Sigmoid colon (tissue), 7 donors: Measurements from ENCODE around the gene MITF. TPM values are rescaled to one million over a fixed set of nuclear protein-coding genes. Genes with fewer than 3 reads are reported as not detected.
A peak's percentile ranks its signal among the peaks of the same experiment; 100 is the strongest.

Experiments used
- DNase-seq: peaks from one replicate; pipeline ENCODE4 v3.0.0-alpha.2; 2019
- H3K27ac ChIP-seq, 4 donors: fragments of 200-600 bp; sonication (generic); one replicate each; pipeline ENCODE4 v1.5.1; 2016 to 2019; ENCODE audit warnings: mild to moderate bottlenecking in 1 of 4
- H3K27me3 ChIP-seq, 3 donors: fragments of 200-600 bp; sonication (generic); one replicate each; pipeline ENCODE4 v1.5.1; 2019; ENCODE audit warnings: mild to moderate bottlenecking in 1 of 3
- H3K36me3 ChIP-seq, 4 donors: fragments of 200-600 bp; sonication (generic); one replicate each; pipeline ENCODE4 v1.5.1; 2016 to 2019
- H3K4me1 ChIP-seq, 4 donors: fragments of 200-600 bp; sonication (generic); one replicate each; pipeline ENCODE4 v1.5.1; 2017 to 2019
- H3K4me3 ChIP-seq, 4 donors: fragments of 200-600 bp; sonication (generic); one replicate each; pipeline ENCODE4 v1.5.1; 2017 to 2019; ENCODE audit warnings: mild to moderate bottlenecking in 2 of 4, moderate library complexity in 1 of 4
- H3K9me3 ChIP-seq, 4 donors: fragments of 200-600 bp in 3 of 4; sonication (generic) in 3 of 4; one replicate each; pipeline versions ENCODE4 v1.5.1 to v1.6.1; 2013 to 2019
- CTCF ChIP-seq, 4 experiments: fragments of 450-650 bp in 3 of 4; fragments of 200-600 bp in 1 of 4; IDR thresholded peaks; one replicate each; pipeline ENCODE4 v1.5.1; 2016 to 2019; ENCODE audit warnings: antibody characterized with exemption in 4 of 4, mild to moderate bottlenecking in 3 of 4, moderate library complexity in 2 of 4
- EP300 ChIP-seq, 4 donors: sonication (generic); formaldehyde crosslinking; IDR thresholded peaks; one replicate each; pipeline ENCODE4 v1.6.1; 2017; ENCODE audit warnings: antibody characterized with exemption in 4 of 4
- POLR2A ChIP-seq, 2 donors: fragments of 450-650 bp; IDR thresholded peaks; one replicate each; pipeline ENCODE4 v1.6.1; 2016; ENCODE audit warnings: antibody characterized with exemption in 2 of 2, mild to moderate bottlenecking in 2 of 2, moderate library complexity in 2 of 2
- POLR2AphosphoS5 ChIP-seq, 4 donors: sonication (generic); formaldehyde crosslinking; IDR thresholded peaks; one replicate each; pipeline ENCODE4 v1.6.1; 2017; ENCODE audit warnings: antibody characterized with exemption in 4 of 4
- WGBS, 2 donors: extraction: QIAGEN DNeasy Blood & Tissue Kit; methylation state at CpG; one replicate each; pipeline ENCODE4 v1.1.7; 2013; 5-methylcytosine and 5-hydroxymethylcytosine counted together
- intact Hi-C: fragments of 100-400 bp; cut with DNase I; formaldehyde crosslinking; loops from one replicate; pipeline ENCODE4 v1.15.1; 2023
- polyA plus RNA-seq, 3 donors: library from polyadenylated mRNA; stranded (reverse); fragments of 200-250 nt; gene quantifications; one replicate each; pipeline ENCODE4 v1.2.3, GENCODE V29; 2013
- total RNA-seq, 4 donors: library from RNA; depleted of rRNA; stranded (reverse); fragments of >200 nt; gene quantifications; one replicate each; pipeline ENCODE4 v1.1.0, GENCODE V29; 2016
- donor health status: healthy with polysubstance abuse.
- donor health status: Bipolar disorder and iron deficiency.
- donor health status: healthy.

Gene MITF
- total and polyA plus RNA-seq, 7 donors, result 2.1 to 73.2 (median 65.4) TPM

GRCh38 chr3:69750549-69750948, 11.3 kb downstream of the MITF start:
- no peaks in the 10 kb centered on the region for H3K27me3 ChIP-seq
- no peaks in the 10 kb centered on the region for H3K36me3 ChIP-seq
- WGBS, 2 donors, result 87 to 89% methylated on average over 2 of the region's 2 CpGs
- DNase-seq, result no peak
- no peak for TF ChIP-seq POLR2AphosphoS5 (IDR thresholded peaks at IDR 0.05)
- TF ChIP-seq EP300 (IDR thresholded peaks at IDR 0.05), result no peak
- TF ChIP-seq CTCF (IDR thresholded peaks at IDR 0.05), result no peak
- no peak for TF ChIP-seq POLR2A (IDR thresholded peaks at IDR 0.05)
- H3K4me1 ChIP-seq, result peaks cover 0 to 77% (median 70%) of the 10 kb centered on the region in 4 donors
- no peak overlapping the region for H3K4me3 ChIP-seq
- peak overlapping the region; percentile 72 to 93 (median 90) for H3K27ac ChIP-seq
- intact Hi-C loops, result no loop called here
- H3K9me3 ChIP-seq, result no peaks in the 10 kb centered on the region

GRCh38 chr3:69751074-69751476, 11.8 kb downstream of the MITF start:
- H3K27me3 ChIP-seq, result no peaks in the 10 kb centered on the region
- peak overlapping the region; percentile 72 to 93 (median 90) for H3K27ac ChIP-seq
- WGBS, 2 donors, result 65 to 84% methylated on average over 1 of the region's 1 CpG
- no peak for DNase-seq
- no peak overlapping the region for H3K4me3 ChIP-seq
- H3K4me1 ChIP-seq, result peaks cover 0 to 77% (median 65%) of the 10 kb centered on the region in 4 donors
- no peaks in the 10 kb centered on the region for H3K36me3 ChIP-seq
- no peaks in the 10 kb centered on the region for H3K9me3 ChIP-seq
- intact Hi-C loops, result no loop called here
- peak in 2 of 4 donors; percentile 22 to 60 for TF ChIP-seq POLR2AphosphoS5 (IDR thresholded peaks at IDR 0.05)
- no peak for TF ChIP-seq POLR2A (IDR thresholded peaks at IDR 0.05)
- TF ChIP-seq EP300 (IDR thresholded peaks at IDR 0.05), result no peak
- TF ChIP-seq CTCF (IDR thresholded peaks at IDR 0.05), result no peak

- intact Hi-C loops, result no loop called here
- Histone ChIP-seq H3K36me3 (no peaks in the 10 kb centered on the region), H3K4me3 (no peak overlapping the region), H3K4me1 (peaks cover 0 to 77% (median 57%) of the 10 kb centered on the region in 4 donors), H3K9me3 (no peaks in the 10 kb centered on the region), H3K27ac (peak overlapping the region; percentile 72 to 93 (median 90)), H3K27me3 (no peaks in the 10 kb centered on the region)
- DNase-seq, result no peak
- 62 to 78% methylated on average over 1 of the region's 1 CpG for WGBS, 2 donors
- TF ChIP-seq CTCF (IDR thresholded peaks at IDR 0.05) (no peak), POLR2AphosphoS5 (IDR thresholded peaks at IDR 0.05) (no peak), POLR2A (IDR thresholded peaks at IDR 0.05) (no peak), EP300 (IDR thresholded peaks at IDR 0.05) (no peak)
Observed at GRCh38 chr3:69752241-69752640, 13.0 kb downstream of the MITF start.

GRCh38 chr3:69753179-69753775, 14.0 kb downstream of the MITF start:
- Histone ChIP-seq H3K9me3 (no peaks in the 10 kb centered on the region), H3K27me3 (no peaks in the 10 kb centered on the region), H3K36me3 (no peaks in the 10 kb centered on the region), H3K4me3 (no peak overlapping the region), H3K27ac (peak overlapping the region; percentile 72 to 93 (median 90)), H3K4me1 (peaks cover 0 to 75% (median 55%) of the 10 kb centered on the region in 4 donors)
- DNase-seq, result no peak
- intact Hi-C loops, result no loop called here
- TF ChIP-seq POLR2A (IDR thresholded peaks at IDR 0.05), result no peak
- TF ChIP-seq EP300 (IDR thresholded peaks at IDR 0.05), result no peak
- no peak for TF ChIP-seq POLR2AphosphoS5 (IDR thresholded peaks at IDR 0.05)
- no peak for TF ChIP-seq CTCF (IDR thresholded peaks at IDR 0.05)

GRCh38 chr3:69755795-69756194, 16.5 kb downstream of the MITF start:
- peaks cover 0 to 72% (median 50%) of the 10 kb centered on the region in 4 donors for H3K4me1 ChIP-seq
- H3K4me3 ChIP-seq, result no peak overlapping the region
- no peaks in the 10 kb centered on the region for H3K9me3 ChIP-seq
- no peak for DNase-seq
- peak overlapping the region in 1 of 4 donors; percentile 26 for H3K27ac ChIP-seq
- WGBS, 2 donors, result 46 to 74% methylated on average over 1 of the region's 1 CpG
- no peaks in the 10 kb centered on the region for H3K36me3 ChIP-seq
- no peak for TF ChIP-seq POLR2AphosphoS5 (IDR thresholded peaks at IDR 0.05)
- no peak for TF ChIP-seq POLR2A (IDR thresholded peaks at IDR 0.05)
- TF ChIP-seq CTCF (IDR thresholded peaks at IDR 0.05), result no peak
- TF ChIP-seq EP300 (IDR thresholded peaks at IDR 0.05), result no peak
- intact Hi-C loops, result no loop called here
- H3K27me3 ChIP-seq, result no peaks in the 10 kb centered on the region
